CD8-positive, alpha-beta memory T cell (primary cell): ENCODE measurements around the gene ICOSLG. TPM values are rescaled to one million over a fixed set of nuclear protein-coding genes. Genes with fewer than 3 reads are reported as not detected.
"Not testable (repeated sequence)": the region's sequence is repeated elsewhere in the genome, so short reads cannot be mapped to it uniquely, and the experiment has no call there.

Source experiments
- CTCF ChIA-PET: fragments of 350-600 bp; sonication (Branson Sonifier 250); formaldehyde crosslinking; loops from one replicate; lab custom pipeline; 2021; ENCODE audit warnings: antibody characterized with exemption; lab: Charles Lee
- POLR2A ChIA-PET: fragments of 350-600 bp; sonication (Branson Sonifier 250); formaldehyde crosslinking; loops from one replicate; lab custom pipeline; 2021; ENCODE audit warnings: antibody characterized with exemption; lab: Charles Lee
- DNase-seq, 5 donors: peaks; one replicate each; pipeline versions ENCODE4 v3.0.0 to v3.0.0-alpha.2; 2020 to 2022; ENCODE audit warnings: mixed read lengths in 1 of 5
- H3K27ac ChIP-seq: one replicate; pipeline ENCODE4 v1.7.0; 2013; ENCODE audit warnings: low read depth, mild to moderate bottlenecking, low read length, moderate library complexity
- H3K27me3 ChIP-seq: 2 replicates; pipeline ENCODE4 v1.7.0; 2013; ENCODE audit warnings: low read length, mild to moderate bottlenecking; ENCODE audit not compliant: insufficient read depth, poor library complexity, severe bottlenecking
- H3K36me3 ChIP-seq: 2 replicates; pipeline ENCODE4 v1.7.0; 2013; ENCODE audit warnings: mild to moderate bottlenecking, low read length, moderate library complexity; ENCODE audit not compliant: insufficient read depth
- H3K4me1 ChIP-seq: 2 replicates; pipeline ENCODE4 v1.7.0; 2013; ENCODE audit warnings: mild to moderate bottlenecking, low read length, moderate library complexity; ENCODE audit not compliant: insufficient read depth
- H3K4me3 ChIP-seq: 2 replicates; pipeline ENCODE4 v1.7.0; 2013; ENCODE audit warnings: mild to moderate bottlenecking, low read length
- H3K9me3 ChIP-seq: 2 replicates; pipeline ENCODE4 v1.7.0; 2013; ENCODE audit warnings: mild to moderate bottlenecking, low read length
- H3K27ac Mint-ChIP-seq, 8 donors: one replicate each; pipeline ENCODE4 v1.8.0; 2020 to 2021; ENCODE audit warnings: mixed read lengths in 8 of 8, mild to moderate bottlenecking in 6 of 8, inconsistent platforms in 3 of 8, moderate library complexity in 3 of 8
- H3K27me3 Mint-ChIP-seq, 2 donors: one replicate each; pipeline ENCODE4 v1.8.0; 2020 to 2021; ENCODE audit warnings: mixed read lengths in 2 of 2, mild to moderate bottlenecking in 1 of 2, moderate library complexity in 1 of 2
- H3K36me3 Mint-ChIP-seq, 3 donors: one replicate each; pipeline ENCODE4 v1.8.0; 2020 to 2021; ENCODE audit warnings: mixed read lengths in 3 of 3, inconsistent platforms in 1 of 3, mild to moderate bottlenecking in 1 of 3
- H3K4me1 Mint-ChIP-seq, 3 donors: one replicate each; pipeline ENCODE4 v1.8.0; 2020 to 2021; ENCODE audit warnings: mixed read lengths in 3 of 3, inconsistent platforms in 1 of 3, mild to moderate bottlenecking in 1 of 3
- H3K4me3 Mint-ChIP-seq, 7 donors: one replicate each; pipeline ENCODE4 v1.8.0; 2020 to 2021; ENCODE audit warnings: mixed read lengths in 7 of 7, mild to moderate bottlenecking in 6 of 7, moderate library complexity in 4 of 7, inconsistent platforms in 2 of 7
- H3K9me3 Mint-ChIP-seq, 5 donors: one replicate each; pipeline ENCODE4 v1.8.0; 2020 to 2022; ENCODE audit warnings: mixed read lengths in 5 of 5, mild to moderate bottlenecking in 3 of 5, moderate library complexity in 2 of 5, inconsistent platforms in 1 of 5
- polyA plus RNA-seq: library from polyadenylated mRNA; unstranded; fragments of 300-500 nt; fragmentation: Illumina TruSeq; gene quantifications from one replicate; pipeline ENCODE4 v1.2.3, GENCODE V29; 2021
- total RNA-seq, 2 experiments: library from RNA; stranded (reverse); gene quantifications; one replicate each; pipeline ENCODE4 v1.2.3, GENCODE V29; 2021

The ICOSLG gene
- total and polyA plus RNA-seq, 3 experiments from 2014 or later: 1.3 to 2.3 (median 1.6) TPM

DNA sequence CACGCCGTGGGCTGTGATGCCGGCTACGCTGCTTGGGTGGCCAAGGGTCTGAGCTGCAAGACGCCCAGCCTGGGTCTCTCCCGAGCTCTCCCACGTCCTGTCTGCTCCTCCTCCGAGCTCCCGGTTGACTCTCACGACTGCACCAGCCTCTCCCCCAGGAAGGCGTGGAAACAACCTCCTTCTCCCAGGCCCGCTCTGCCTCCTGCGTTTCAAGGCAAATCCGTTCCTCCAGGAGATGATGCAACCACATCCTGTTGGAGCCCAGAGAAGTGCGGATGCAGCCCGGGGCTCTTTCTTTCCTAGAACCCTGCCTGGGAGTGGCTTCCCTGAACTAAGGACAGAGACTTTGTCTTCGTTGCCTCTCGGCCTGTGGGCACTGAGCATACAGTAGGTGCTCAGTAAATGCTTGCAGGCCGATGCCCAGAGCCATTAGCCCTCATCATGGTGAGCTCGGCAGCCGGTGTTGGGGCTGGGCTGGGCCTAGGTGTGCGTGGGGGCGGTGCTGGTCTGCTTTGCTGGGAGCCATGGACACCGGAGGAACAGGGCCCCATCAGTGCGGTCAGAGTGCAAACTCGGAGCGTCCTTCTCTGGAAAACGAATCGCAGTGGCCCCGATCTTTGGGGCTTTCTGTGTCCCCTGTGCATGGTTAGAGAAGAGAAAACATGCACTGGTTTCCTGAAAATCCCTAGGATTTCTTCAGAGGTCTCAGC, 38.0 kb downstream of the ICOSLG start:
- POLR2A ChIA-PET, DNase-seq, H3K4me3 ChIP-seq, H3K4me3 Mint-ChIP-seq, H3K4me1 Mint-ChIP-seq, CTCF ChIA-PET, H3K9me3 Mint-ChIP-seq, H3K27ac ChIP-seq, H3K27me3 Mint-ChIP-seq, H3K9me3 ChIP-seq, H3K4me1 ChIP-seq, H3K36me3 Mint-ChIP-seq, H3K36me3 ChIP-seq, H3K27ac Mint-ChIP-seq, H3K27me3 ChIP-seq: not testable (repeated sequence)

DNA sequence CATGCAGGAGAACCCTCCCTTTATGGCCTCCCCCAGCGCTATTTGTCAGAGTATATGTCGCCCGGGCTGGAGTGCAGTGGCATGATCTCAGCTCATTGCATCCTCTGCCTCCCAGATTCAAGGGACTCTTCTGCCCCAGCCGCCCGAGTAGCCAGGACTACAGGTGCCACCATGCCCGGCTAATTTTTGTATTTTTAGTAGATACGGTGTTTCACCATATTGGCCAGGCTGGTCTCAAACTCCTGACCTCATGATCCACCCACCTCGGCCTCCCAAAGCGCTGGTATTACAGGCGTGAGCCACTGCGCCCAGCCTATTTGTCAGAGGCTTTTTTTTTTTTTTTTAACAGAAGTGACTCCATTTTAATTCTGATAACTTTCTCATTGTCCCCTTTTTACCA, 40.7 kb downstream of the ICOSLG start:
- H3K9me3 Mint-ChIP-seq, H3K27me3 Mint-ChIP-seq, H3K36me3 Mint-ChIP-seq, H3K4me3 ChIP-seq, H3K36me3 ChIP-seq, H3K9me3 ChIP-seq, POLR2A ChIA-PET, H3K27ac ChIP-seq, H3K4me3 Mint-ChIP-seq, H3K4me1 Mint-ChIP-seq, DNase-seq, H3K4me1 ChIP-seq, CTCF ChIA-PET, H3K27me3 ChIP-seq, H3K27ac Mint-ChIP-seq: not testable (repeated sequence)

DNA sequence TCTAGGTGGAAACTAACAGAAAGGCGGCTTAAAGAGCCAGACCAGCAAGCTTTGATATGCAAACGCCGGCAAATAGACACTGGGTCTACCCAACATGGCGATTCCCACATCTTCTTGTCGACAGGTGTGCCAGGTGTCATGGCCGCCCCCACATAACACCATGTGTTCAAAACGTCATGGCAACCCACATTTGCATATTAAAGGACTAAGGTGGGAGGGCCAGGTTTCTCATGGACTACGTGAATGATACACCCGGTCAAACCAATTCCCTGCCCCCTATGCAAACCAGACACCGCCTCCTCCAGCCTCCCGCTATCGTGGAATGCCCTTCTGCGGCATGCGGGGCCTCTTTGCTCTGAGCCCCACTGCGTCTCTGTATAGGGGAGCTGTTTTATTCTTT, 41.3 kb downstream of the ICOSLG start:
- no peaks in the 10 kb centered on the region for H3K27me3 Mint-ChIP-seq
- no peaks in the 10 kb centered on the region for H3K4me1 Mint-ChIP-seq

DNA sequence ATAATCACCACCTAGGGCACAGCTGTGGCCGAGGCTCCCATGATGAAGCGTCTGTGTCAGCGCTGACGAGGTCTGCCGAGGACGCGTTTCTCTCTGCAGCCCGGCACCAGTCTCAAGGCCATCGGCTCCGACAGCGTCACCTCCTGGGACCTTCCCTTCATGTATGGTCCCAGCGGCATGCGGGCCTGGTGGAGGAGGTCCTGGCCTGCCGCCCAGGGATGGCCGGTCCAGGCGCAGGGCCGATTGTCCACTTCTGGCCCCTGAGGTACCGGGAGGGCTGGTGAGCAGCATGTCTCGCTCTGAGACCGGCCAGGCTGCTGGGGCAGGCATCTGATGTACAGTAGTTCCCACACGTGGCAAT, 43.6 kb downstream of the ICOSLG start:
- H3K4me3 ChIP-seq, CTCF ChIA-PET, H3K4me1 ChIP-seq, H3K9me3 ChIP-seq, H3K27me3 ChIP-seq, H3K27ac ChIP-seq, H3K27ac Mint-ChIP-seq, DNase-seq, POLR2A ChIA-PET, H3K9me3 Mint-ChIP-seq, H3K27me3 Mint-ChIP-seq, H3K4me3 Mint-ChIP-seq, H3K4me1 Mint-ChIP-seq, H3K36me3 ChIP-seq, H3K36me3 Mint-ChIP-seq: not testable (repeated sequence)

More for the DNA sequence above, 41.3 kb downstream of the ICOSLG start:
- no peaks in the 10 kb centered on the region for H3K4me1 ChIP-seq
- H3K9me3 Mint-ChIP-seq: no peaks in the 10 kb centered on the region
- H3K4me3 Mint-ChIP-seq: no peak overlapping the region
- DNase-seq: no peak
- POLR2A ChIA-PET: no interaction called here
- no peaks in the 10 kb centered on the region for H3K27me3 ChIP-seq
- H3K27ac Mint-ChIP-seq: no peak overlapping the region
- no peak overlapping the region for H3K27ac ChIP-seq
- no peaks in the 10 kb centered on the region for H3K36me3 Mint-ChIP-seq
- H3K36me3 ChIP-seq: no peaks in the 10 kb centered on the region
- no peak overlapping the region for H3K4me3 ChIP-seq
- CTCF ChIA-PET: no interaction called here
- H3K9me3 ChIP-seq: no peaks in the 10 kb centered on the region

DNA sequence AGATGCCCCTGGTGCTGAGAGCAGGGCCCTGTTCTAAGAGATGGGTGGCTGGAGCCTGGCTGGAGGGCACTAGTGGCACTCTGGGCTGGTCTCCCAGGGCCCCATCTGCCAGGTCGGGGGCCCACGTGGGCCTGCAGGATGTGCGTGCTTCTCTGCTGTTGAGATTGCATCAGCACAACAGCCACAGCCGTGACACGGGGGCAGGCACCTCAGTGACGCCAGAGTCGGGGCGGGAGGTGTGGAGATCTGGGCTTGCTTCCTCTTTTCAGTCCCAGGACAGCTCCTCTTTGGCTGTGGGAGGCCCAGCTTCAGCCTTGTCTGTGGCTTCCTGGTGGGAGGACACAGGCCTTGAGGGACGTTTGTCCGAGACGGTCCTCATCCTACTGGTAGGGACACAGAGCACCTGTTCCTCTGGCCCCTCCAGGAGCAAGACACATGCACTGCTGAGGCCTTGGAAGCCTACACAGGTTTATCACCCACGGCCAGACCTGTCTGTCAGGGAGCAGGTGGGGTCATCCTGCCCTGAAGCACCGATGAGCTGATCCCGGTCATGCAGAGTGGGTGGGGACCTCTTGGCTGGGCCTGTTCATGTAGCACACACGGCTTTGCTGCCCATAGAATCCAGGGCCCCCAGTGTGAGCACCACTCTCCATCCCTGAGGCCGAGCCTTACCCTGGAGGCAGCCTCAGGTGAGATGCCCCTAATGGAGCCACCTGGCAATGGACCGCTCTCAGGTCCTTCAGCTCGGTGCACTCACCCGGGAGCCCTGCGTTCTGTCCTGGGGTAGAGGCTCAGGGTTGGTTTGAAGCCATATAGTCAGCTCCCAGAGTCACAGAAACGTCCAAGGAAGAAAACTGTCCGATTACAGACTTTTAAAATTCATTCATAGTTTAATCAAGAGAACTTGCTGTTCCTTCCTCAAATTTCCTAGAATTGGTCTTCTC, 44.3 kb downstream of the ICOSLG start:
- H3K4me1 ChIP-seq, H3K9me3 Mint-ChIP-seq, H3K36me3 ChIP-seq, H3K4me3 Mint-ChIP-seq, H3K9me3 ChIP-seq, H3K4me3 ChIP-seq, H3K27ac ChIP-seq, H3K4me1 Mint-ChIP-seq, H3K27me3 Mint-ChIP-seq, POLR2A ChIA-PET, CTCF ChIA-PET, H3K27me3 ChIP-seq, H3K27ac Mint-ChIP-seq, H3K36me3 Mint-ChIP-seq: not testable (repeated sequence)
- DNase-seq: peak in 2 of 5 donors; percentile 67 to 80

DNA sequence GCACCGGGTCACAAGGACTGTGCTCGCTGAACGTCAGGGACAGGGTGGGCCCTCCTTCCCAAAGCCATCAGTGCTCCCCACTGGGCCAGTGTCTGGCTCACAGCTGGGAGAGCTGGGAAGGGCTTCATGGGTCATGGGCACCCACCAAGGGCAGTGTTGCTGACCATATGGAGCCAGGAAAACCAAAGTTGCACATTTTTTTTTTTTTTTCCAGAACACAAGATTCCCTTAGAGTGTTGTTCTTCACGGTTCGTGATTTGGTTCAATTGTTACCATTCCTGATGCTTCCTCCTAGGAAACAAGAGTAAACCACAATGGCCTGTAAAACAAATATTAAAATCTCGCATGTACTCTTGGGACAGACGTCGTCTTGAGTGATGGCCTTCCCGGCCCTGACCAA, 45.9 kb downstream of the ICOSLG start:
- H3K4me1 Mint-ChIP-seq, H3K36me3 ChIP-seq, H3K4me3 Mint-ChIP-seq, H3K4me1 ChIP-seq, CTCF ChIA-PET, H3K27me3 ChIP-seq, H3K4me3 ChIP-seq, H3K27ac ChIP-seq, H3K9me3 ChIP-seq, H3K36me3 Mint-ChIP-seq, H3K9me3 Mint-ChIP-seq, H3K27me3 Mint-ChIP-seq, POLR2A ChIA-PET, DNase-seq, H3K27ac Mint-ChIP-seq: not testable (repeated sequence)

DNA sequence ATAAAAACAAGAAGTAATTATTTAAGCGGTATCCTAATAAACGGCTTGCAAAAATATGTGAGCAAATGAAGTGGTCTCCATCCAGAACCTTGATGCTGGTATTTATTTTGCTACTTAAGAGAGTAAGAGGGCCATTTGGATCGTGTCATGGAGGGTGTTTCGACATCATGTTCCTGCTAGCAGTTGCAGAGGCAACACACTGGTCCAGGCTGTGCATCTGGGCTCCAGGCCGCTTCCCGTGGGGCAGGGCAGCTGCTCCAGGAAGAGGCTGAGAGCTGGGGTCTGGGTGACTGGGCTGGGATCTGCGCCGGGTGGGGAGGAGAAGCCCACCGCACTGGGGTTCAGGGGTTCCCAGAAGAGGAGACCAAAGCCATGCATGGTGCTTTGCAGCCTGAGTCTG, 46.3 kb downstream of the ICOSLG start:
- H3K9me3 ChIP-seq, H3K9me3 Mint-ChIP-seq, H3K4me1 ChIP-seq, H3K36me3 Mint-ChIP-seq, H3K27ac Mint-ChIP-seq, H3K27me3 ChIP-seq, H3K4me1 Mint-ChIP-seq, H3K4me3 ChIP-seq, H3K4me3 Mint-ChIP-seq, DNase-seq, H3K27me3 Mint-ChIP-seq, H3K27ac ChIP-seq, CTCF ChIA-PET, H3K36me3 ChIP-seq, POLR2A ChIA-PET: not testable (repeated sequence)

DNA sequence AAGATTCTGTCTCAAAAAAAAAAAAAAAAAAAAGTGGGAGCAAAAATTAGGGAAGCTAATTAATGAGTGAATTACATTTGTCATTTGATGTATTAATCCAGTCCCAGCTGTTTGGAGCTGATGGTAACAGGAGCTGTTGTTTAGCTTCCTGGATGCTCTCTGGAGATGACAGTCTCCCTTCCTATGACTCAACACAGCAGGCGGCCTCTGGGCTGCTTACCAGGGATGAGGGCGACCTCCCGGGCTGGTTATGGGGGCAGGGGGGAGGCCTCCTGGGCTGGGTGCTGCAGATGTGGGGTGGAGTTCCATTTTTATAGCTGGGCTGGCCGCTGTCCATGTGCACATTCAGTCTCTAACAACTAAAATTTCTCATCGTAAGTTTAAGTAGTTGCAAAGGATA, 47.6 kb downstream of the ICOSLG start:
- H3K4me1 ChIP-seq, H3K9me3 ChIP-seq, H3K27me3 ChIP-seq, H3K9me3 Mint-ChIP-seq, H3K4me1 Mint-ChIP-seq, H3K4me3 Mint-ChIP-seq, H3K27ac ChIP-seq, H3K27ac Mint-ChIP-seq, H3K36me3 ChIP-seq, CTCF ChIA-PET, POLR2A ChIA-PET, DNase-seq, H3K27me3 Mint-ChIP-seq, H3K36me3 Mint-ChIP-seq, H3K4me3 ChIP-seq: not testable (repeated sequence)
